Measurements from ENCODE around the gene MXD3.

DNA sequence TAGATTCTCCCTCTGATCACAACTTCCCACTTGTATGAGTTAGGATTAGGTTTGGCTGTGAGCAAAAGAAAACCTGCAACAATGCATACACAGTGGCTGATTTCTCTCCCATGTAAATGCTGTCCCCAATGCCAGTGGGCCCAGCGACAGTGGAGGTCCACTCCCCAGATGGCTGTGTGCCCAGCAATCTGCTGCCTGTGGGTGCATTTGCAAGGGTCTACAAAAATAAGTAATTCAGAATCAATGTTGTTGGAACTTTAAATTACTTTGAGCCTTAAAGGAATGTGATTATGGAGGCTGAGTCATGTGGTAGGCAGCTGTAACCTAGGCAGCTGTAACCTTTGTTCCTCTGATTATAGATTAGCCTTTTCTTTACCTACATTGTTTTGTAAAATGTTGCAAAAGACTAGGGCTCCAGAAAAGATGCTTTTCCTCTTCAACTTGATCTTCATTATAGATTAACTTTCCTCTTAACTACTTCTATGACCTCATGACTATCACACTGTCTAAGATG lies 14.2 kb upstream of the MXD3 start:
- no peak for TF ChIP-seq POLR2A (IDR thresholded peaks at IDR 0.05)
- TF ChIP-seq POLR2AphosphoS5 (IDR thresholded peaks at IDR 0.05) = no peak
